ENCODE data around the gene FBP2. TPM values are rescaled to one million over a fixed set of nuclear protein-coding genes. Genes with fewer than 3 reads are reported as not detected.

FBP2 gene
- not detected in 5 replicates for total RNA-seq (2022; extraction: Qiagen RNA extraction)

GRCh38 chr9:94593459-94594345, at the start of gene FBP2:
TSS of gene FBP2 (minus strand) at chr9:94593824. CDS start at chr9:94593726, 98 bp downstream.

GRCh38 chr9:94639061-94639998, 45.7 kb upstream of the FBP2 start, which contains the start of gene FBP1:
TSS of gene FBP1 (minus strand) at chr9:94639518. CDS start at chr9:94639310, 208 bp downstream.

GRCh38 chr9:94554439-94555331, 38.9 kb downstream of the FBP2 start, which contains the start of gene PCAT7:
TSS of gene PCAT7 (plus strand) at chr9:94555083.

Other genes with a start within 250 kb of the FBP2 start
- 0.47 to 0.97 TPM (median 0.78 TPM) in 5 replicates for gene PCAT7, start 38.7 kb downstream of the FBP2 start, total RNA-seq (2022; extraction: Qiagen RNA extraction)
- gene FBP1, start 45.7 kb upstream of the FBP2 start, total RNA-seq (2022; extraction: Qiagen RNA extraction), result 0.24 TPM in 1 of 5 replicates, not detected in the others
- gene AOPEP, start 132.9 kb upstream of the FBP2 start, total RNA-seq (2022; extraction: Qiagen RNA extraction), result 162 to 224 TPM (median 218 TPM) in 5 replicates

Data from A549 treated with CORT108297 at 1 μM for 4 hours (cell line).